HL-60/S4 (cell line): ENCODE data around the gene CHRNA9.

Source experiments
- in situ Hi-C: fragments of 300-500 bp; cut with MboI; formaldehyde crosslinking; loops from 2 replicates; pipeline ENCODE4 v1.14.3; 2022; ENCODE audit warnings: low sequenced_read_pairs

CHRNA9 gene

GRCh38 chr4:40335525-40335894 lies 377 bp downstream of the CHRNA9 start:
- in situ Hi-C loops: no loop called here

GRCh38 chr4:40337051-40337450 lies 1.9 kb downstream of the CHRNA9 start:
- in situ Hi-C loops: no loop called here

GRCh38 chr4:40337523-40337922 lies 2.4 kb downstream of the CHRNA9 start:
- in situ Hi-C loops: no loop called here

- in situ Hi-C loops: no loop called here
Observed at GRCh38 chr4:40340030-40340429, 4.9 kb downstream of the CHRNA9 start.

- in situ Hi-C loops: no loop called here
Observed at GRCh38 chr4:40347472-40347871, 12.3 kb downstream of the CHRNA9 start.

- in situ Hi-C loops: no loop called here
Observed at GRCh38 chr4:40348000-40348399, 12.9 kb downstream of the CHRNA9 start.

GRCh38 chr4:40349561-40350198 lies 14.5 kb downstream of the CHRNA9 start:
- in situ Hi-C loops: no loop called here

- in situ Hi-C loops: no loop called here
Observed at GRCh38 chr4:40350627-40351227, 15.6 kb downstream of the CHRNA9 start.

GRCh38 chr4:40354158-40354557 lies 19.0 kb downstream of the CHRNA9 start:
- in situ Hi-C loops: no loop called here

GRCh38 chr4:40355131-40355530 lies 20.0 kb downstream of the CHRNA9 start:
- in situ Hi-C loops: no loop called here

- in situ Hi-C loops: no loop called here
Observed at GRCh38 chr4:40357738-40358137, 22.6 kb downstream of the CHRNA9 start.

GRCh38 chr4:40361338-40361737 lies 26.2 kb downstream of the CHRNA9 start:
- in situ Hi-C loops: no loop called here

GRCh38 chr4:40363382-40363920 lies 28.3 kb downstream of the CHRNA9 start:
- in situ Hi-C loops: no loop called here

- in situ Hi-C loops: no loop called here
Observed at GRCh38 chr4:40363945-40364344, 28.8 kb downstream of the CHRNA9 start.

GRCh38 chr4:40365766-40366165 lies 30.6 kb downstream of the CHRNA9 start:
- in situ Hi-C loops: no loop called here

- in situ Hi-C loops: no loop called here
Observed at GRCh38 chr4:40367451-40367850, 32.3 kb downstream of the CHRNA9 start.

GRCh38 chr4:40369437-40370274 lies 34.5 kb downstream of the CHRNA9 start:
- in situ Hi-C loops: no loop called here

GRCh38 chr4:40372651-40373050 lies 37.5 kb downstream of the CHRNA9 start:
- in situ Hi-C loops: no loop called here

GRCh38 chr4:40373636-40374035 lies 38.5 kb downstream of the CHRNA9 start:
- in situ Hi-C loops: no loop called here

- in situ Hi-C loops: no loop called here
Observed at GRCh38 chr4:40375095-40375494, 40.0 kb downstream of the CHRNA9 start.

GRCh38 chr4:40375620-40376019 lies 40.5 kb downstream of the CHRNA9 start:
- in situ Hi-C loops: no loop called here
